ENCODE data around the gene PITPNB. TPM values are rescaled to one million over a fixed set of nuclear protein-coding genes. Genes with fewer than 3 reads are reported as not detected.

The PITPNB gene
- total RNA-seq, 2 donors from 2014 or later, result 96.2 to 139 TPM

GRCh38 chr22:27867085-27867952 is 51.7 kb downstream of the PITPNB start:
- no peak for DNase-seq (ENCODE audit: low spot score)
- intact Hi-C loops (cut with DNase I), result no loop called here

- no peak for DNase-seq (ENCODE audit: low spot score)
These were observed 52.6 kb downstream of the PITPNB start for GRCh38 chr22:27866135-27867084.

GRCh38 chr22:27865496-27865895 is 53.6 kb downstream of the PITPNB start:
- no peak for DNase-seq (ENCODE audit: low spot score)
- intact Hi-C loops (cut with DNase I), result no loop called here

More at GRCh38 chr22:27866135-27867084, 52.6 kb downstream of the PITPNB start:
- intact Hi-C loops (cut with DNase I), result no loop called here

GRCh38 chr22:27863556-27863955 is 55.5 kb downstream of the PITPNB start:
- intact Hi-C loops (cut with DNase I), result no loop called here

GRCh38 chr22:27863001-27863400 is 56.1 kb downstream of the PITPNB start:
- intact Hi-C loops (cut with DNase I), result no loop called here
- no peak for DNase-seq (ENCODE audit: low spot score)

More at GRCh38 chr22:27863556-27863955, 55.5 kb downstream of the PITPNB start:
- DNase-seq (ENCODE audit: low spot score), result no peak

- intact Hi-C loops (cut with DNase I), result no loop called here
- no peak for DNase-seq (ENCODE audit: low spot score)
These were observed 59.7 kb downstream of the PITPNB start for GRCh38 chr22:27859336-27859735.

- intact Hi-C loops (cut with DNase I), result no loop called here
These were observed 60.4 kb downstream of the PITPNB start for GRCh38 chr22:27858626-27859025.

GRCh38 chr22:27857443-27857842 is 61.6 kb downstream of the PITPNB start:
- DNase-seq (ENCODE audit: low spot score), result no peak
- intact Hi-C loops (cut with DNase I), result no loop called here

More at GRCh38 chr22:27858626-27859025, 60.4 kb downstream of the PITPNB start:
- DNase-seq (ENCODE audit: low spot score), result no peak

GRCh38 chr22:27856386-27856785 is 62.7 kb downstream of the PITPNB start:
- intact Hi-C loops (cut with DNase I), result no loop called here
- no peak for DNase-seq (ENCODE audit: low spot score)

- intact Hi-C loops (cut with DNase I), result no loop called here
- no peak for DNase-seq (ENCODE audit: low spot score)
These were observed 65.6 kb downstream of the PITPNB start for GRCh38 chr22:27853424-27853823.

- intact Hi-C loops (cut with DNase I), result no loop called here
- DNase-seq (ENCODE audit: low spot score), result no peak
These were observed 66.9 kb downstream of the PITPNB start for GRCh38 chr22:27851974-27852746.

GRCh38 chr22:27850000-27850521 is 69.0 kb downstream of the PITPNB start:
- intact Hi-C loops (cut with DNase I), result no loop called here
- DNase-seq (ENCODE audit: low spot score), result no peak

- DNase-seq (ENCODE audit: low spot score), result no peak
- intact Hi-C loops (cut with DNase I), result no loop called here
These were observed 71.1 kb downstream of the PITPNB start for GRCh38 chr22:27848005-27848404.

- DNase-seq (ENCODE audit: low spot score), result no peak
- intact Hi-C loops (cut with DNase I), result no loop called here
These were observed 72.1 kb downstream of the PITPNB start for GRCh38 chr22:27846910-27847309.

GRCh38 chr22:27846248-27846757 is 72.8 kb downstream of the PITPNB start:
- DNase-seq (ENCODE audit: low spot score), result no peak
- intact Hi-C loops (cut with DNase I), result no loop called here

- no peak for DNase-seq (ENCODE audit: low spot score)
- intact Hi-C loops (cut with DNase I), result no loop called here
These were observed 73.4 kb downstream of the PITPNB start for GRCh38 chr22:27845644-27846043.

- no peak for DNase-seq (ENCODE audit: low spot score)
- intact Hi-C loops (cut with DNase I), result no loop called here
These were observed 74.1 kb downstream of the PITPNB start for GRCh38 chr22:27844656-27845591.

GRCh38 chr22:27844256-27844655 is 74.8 kb downstream of the PITPNB start:
- intact Hi-C loops (cut with DNase I), result no loop called here
- no peak for DNase-seq (ENCODE audit: low spot score)
